ENCODE data around the gene OBSCN. TPM values are rescaled to one million over a fixed set of nuclear protein-coding genes. Genes with fewer than 3 reads are reported as not detected.
A peak's percentile ranks its signal among the peaks of the same experiment; 100 is the strongest.

Gene OBSCN
- total and polyA plus RNA-seq, 10 of the 15 experiments (the other 5 are each of a cell fraction or from before 2014, with no cell fraction given) = 0.01 to 0.36 (median 0.08) TPM; not detected in 2

- H4K20me1 ChIP-seq (ENCODE audit: control insufficient read depth, insufficient read depth) = no peaks in the 10 kb centered on the region
- no peak overlapping the region for H3K4me3 ChIP-seq
- ChIA-PET SMC1A (ENCODE audit: uncharacterized antibody, unreplicated experiment) (no interaction called here), RAD21 (ENCODE audit: unreplicated experiment) (no interaction called here), CTCF (no interaction called here), POLR2A (no interaction called here)
- H3K27ac ChIP-seq (ENCODE audit: control insufficient read depth, insufficient read depth) = no peak overlapping the region
- H3K4me2 ChIP-seq (ENCODE audit: control insufficient read depth, insufficient read depth) = peak overlapping the region; percentile 42
- H2AFZ ChIP-seq (ENCODE audit: control insufficient read depth, low read depth, low read length) = no peak overlapping the region
- H3K9me3 ChIP-seq (replicated peaks; ENCODE audit: control insufficient read depth, insufficient read depth, low read length) = no peaks in the 10 kb centered on the region; the same call in 2 of the 3 replicates
- BruUV-seq (replicated peaks) = no TSS peak
- H3K79me2 ChIP-seq (ENCODE audit: control insufficient read depth, insufficient read depth, low read length) = no peaks in the 10 kb centered on the region
- H3K36me3 ChIP-seq (ENCODE audit: control insufficient read depth in 2 of 2, insufficient read depth in 2 of 2, low read length in 1 of 2) = no peaks in the 10 kb centered on the region
- intact Hi-C loops (cut with micrococcal nuclease; ENCODE audit: unreplicated experiment) = no loop called here
- H3K27me3 ChIP-seq (replicated peaks in 1 of 2; ENCODE audit: control insufficient read depth in 2 of 2, insufficient read depth in 2 of 2, low read length in 1 of 2) = peaks cover 0 to 5% of the 10 kb centered on the region in 2 experiments; a peak in 3 of 4 replicates
- in situ Hi-C loops (cut with MboI) = no loop called here
- 11% methylated on average over 48 of the region's 48 CpGs for WGBS (ENCODE audit: insufficient coverage, insufficient replicate concordance, low lambda C conversion rate, missing lambda C conversion rate)
- FAIRE-seq (no peak), DNase-seq (ENCODE audit: low read depth, low spot score) (no peak), ATAC-seq (no peak)
- no peak overlapping the region for H3K9ac ChIP-seq (ENCODE audit: control insufficient read depth, insufficient read depth, low read length)
- no peaks in the 10 kb centered on the region for H3K4me1 ChIP-seq (ENCODE audit: control insufficient read depth, insufficient read depth, low read length)
- TF ChIP-seq ESRRA (IDR thresholded peaks at IDR 0.05; ENCODE audit: low read length) (no peak), SKIL (IDR thresholded peaks at IDR 0.05; ENCODE audit: low read depth, poor library complexity, severe bottlenecking) (no peak), E4F1 (IDR thresholded peaks at IDR 0.05; ENCODE audit: borderline replicate concordance, partially characterized antibody) (no peak), ZNF622 (IDR thresholded peaks at IDR 0.05) (no peak), WRNIP1 (IDR thresholded peaks at IDR 0.05; ENCODE audit: borderline replicate concordance, low read depth, low read length) (no peak), NFXL1 (IDR thresholded peaks at IDR 0.05; ENCODE audit: borderline replicate concordance) (no peak), BMI1 (IDR thresholded peaks at IDR 0.05; ENCODE audit: borderline replicate concordance) (no peak), ZNF384 (IDR thresholded peaks at IDR 0.05; ENCODE audit: borderline replicate concordance, low read depth, low read length) (no peak), MAX (IDR thresholded peaks at IDR 0.05; ENCODE audit: low read depth, low read length) (no peak), ELK1 (IDR thresholded peaks at IDR 0.05; ENCODE audit: low read depth, low read length) (no peak), USF1 (IDR thresholded peaks at IDR 0.05; ENCODE audit: borderline replicate concordance, extremely low read length, insufficient read depth, low read depth, low read length) (no peak), CBFB (IDR thresholded peaks at IDR 0.05; ENCODE audit: low read depth) (no peak), CEBPB (IDR thresholded peaks at IDR 0.05; ENCODE audit: borderline replicate concordance in 1 of 2, low read depth in 2 of 2, low read length in 2 of 2) (no peak), PAX8 (IDR thresholded peaks at IDR 0.05) (no peak), ASH2L (IDR thresholded peaks at IDR 0.05; ENCODE audit: borderline replicate concordance, low read depth) (no peak), SRF (IDR thresholded peaks at IDR 0.05; ENCODE audit: low read depth in 2 of 2, low read length in 2 of 2) (no peak), CBX5 (IDR thresholded peaks at IDR 0.05; ENCODE audit: low read depth) (no peak), CHD4 (IDR thresholded peaks at IDR 0.05) (no peak)
These were observed 171.1 kb downstream of the OBSCN start for GRCh38 chr1:228378873-228379460.
